ENCODE data around the gene P2RY8. TPM values are rescaled to one million over a fixed set of nuclear protein-coding genes. Genes with fewer than 3 reads are reported as not detected.

Gene P2RY8
- total and polyA plus RNA-seq, 2 donors (not counting 1 experiment from before 2014, with no cell fraction given): 72.3 to 142 TPM

- peaks cover 0 to 28% (median 16%) of the 10 kb centered on the region in 3 donors for H3K9me3 ChIP-seq (ENCODE audit: control extremely low read depth in 1 of 3, control insufficient read depth in 2 of 3, insufficient read depth in 1 of 3, low read length in 2 of 3)
- WGBS (ENCODE audit: insufficient coverage): 92% methylated on average over 8 of the region's 10 CpGs
- no peaks in the 10 kb centered on the region for H3K4me1 Mint-ChIP-seq
- H3K4me1 ChIP-seq (ENCODE audit: control insufficient read depth in 2 of 2, insufficient read depth in 2 of 2, low read length in 2 of 2): no peaks in the 10 kb centered on the region
- POLR2A ChIA-PET: no interaction called here
- H3K4me3 Mint-ChIP-seq: no peak overlapping the region
- H3K79me2 ChIP-seq (ENCODE audit: control insufficient read depth, insufficient read depth, low read length): no peaks in the 10 kb centered on the region
- ATAC-seq (ENCODE audit: low read depth) (no peak), DNase-seq (no peak)
- H3K27me3 ChIP-seq (replicated peaks in 1 of 4; ENCODE audit: control extremely low read depth in 1 of 4, control insufficient read depth in 3 of 4, insufficient read depth in 4 of 4, low read length in 3 of 4): no peaks in the 10 kb centered on the region
- H3K9ac ChIP-seq (ENCODE audit: low read length): no peak overlapping the region
- no peaks in the 10 kb centered on the region for H3K27me3 Mint-ChIP-seq
- no peak overlapping the region for H3K4me3 ChIP-seq (ENCODE audit: control extremely low read depth in 1 of 5, extremely low read depth in 1 of 5, insufficient read depth in 1 of 5, low read depth in 2 of 5, low read length in 4 of 5)
- H3K27ac ChIP-seq (ENCODE audit: low read length in 2 of 2): no peak overlapping the region
- H3K9me3 Mint-ChIP-seq (ENCODE audit: insufficient read depth): peaks cover 6% of the 10 kb centered on the region
- TF ChIP-seq CTCF (IDR thresholded peaks at IDR 0.05) (no peak), EZH2 (IDR thresholded peaks at IDR 0.05; ENCODE audit: borderline replicate concordance, insufficient read depth, low read depth, low read length, poor library complexity, severe bottlenecking) (no peak)
- CTCF ChIA-PET: no interaction called here
- H4K20me1 ChIP-seq (ENCODE audit: control insufficient read depth, insufficient read depth, low read length, poor library complexity, severe bottlenecking): no peaks in the 10 kb centered on the region
- peaks cover 4 to 38% of the 10 kb centered on the region in 2 experiments for H3K36me3 ChIP-seq (replicated peaks in 1 of 2; ENCODE audit: control extremely low read depth in 1 of 2, control insufficient read depth in 1 of 2, extremely low read depth in 1 of 2, insufficient read depth in 2 of 2, low read length in 1 of 2)
- intact Hi-C loops (cut with micrococcal nuclease): no loop called here
- H3K27ac Mint-ChIP-seq: no peak overlapping the region
- H2AFZ ChIP-seq (ENCODE audit: insufficient read depth, low read depth, low read length, poor library complexity, severe bottlenecking): no peak overlapping the region
- no peak overlapping the region for H3K4me2 ChIP-seq (replicated peaks; ENCODE audit: low read depth, low read length, poor library complexity, severe bottlenecking)
Measured at GRCh38 chrX:1425381-1425780, 111.6 kb downstream of the P2RY8 start.

- peaks cover 0 to 36% (median 16%) of the 10 kb centered on the region in 3 donors for H3K9me3 ChIP-seq (ENCODE audit: control extremely low read depth in 1 of 3, control insufficient read depth in 2 of 3, insufficient read depth in 1 of 3, low read length in 2 of 3)
- ChIA-PET POLR2A (no interaction called here), CTCF (no interaction called here)
- Mint-ChIP-seq H3K4me3 (no peak overlapping the region), H3K4me1 (no peaks in the 10 kb centered on the region), H3K9me3 (ENCODE audit: insufficient read depth) (peaks cover 9% of the 10 kb centered on the region), H3K27me3 (no peaks in the 10 kb centered on the region), H3K27ac (no peak overlapping the region)
- no peaks in the 10 kb centered on the region for H3K79me2 ChIP-seq (ENCODE audit: control insufficient read depth, insufficient read depth, low read length)
- no peak overlapping the region for H2AFZ ChIP-seq (ENCODE audit: insufficient read depth, low read depth, low read length, poor library complexity, severe bottlenecking)
- TF ChIP-seq CTCF (IDR thresholded peaks at IDR 0.05) (no peak), EZH2 (IDR thresholded peaks at IDR 0.05; ENCODE audit: borderline replicate concordance, insufficient read depth, low read depth, low read length, poor library complexity, severe bottlenecking) (no peak)
- H4K20me1 ChIP-seq (ENCODE audit: control insufficient read depth, insufficient read depth, low read length, poor library complexity, severe bottlenecking): no peaks in the 10 kb centered on the region
- intact Hi-C loops (cut with micrococcal nuclease): no loop called here
- no peak for ATAC-seq (ENCODE audit: low read depth)
- H3K4me1 ChIP-seq (ENCODE audit: control insufficient read depth in 2 of 2, insufficient read depth in 2 of 2, low read length in 2 of 2): no peaks in the 10 kb centered on the region
- no peak overlapping the region for H3K4me3 ChIP-seq (ENCODE audit: control extremely low read depth in 1 of 5, extremely low read depth in 1 of 5, insufficient read depth in 1 of 5, low read depth in 2 of 5, low read length in 4 of 5)
- 81% methylated on average over 9 of the region's 9 CpGs for WGBS (ENCODE audit: insufficient coverage)
- no peak for DNase-seq
- H3K27ac ChIP-seq (ENCODE audit: low read length in 2 of 2): no peak overlapping the region
- H3K36me3 ChIP-seq (replicated peaks in 1 of 2; ENCODE audit: control extremely low read depth in 1 of 2, control insufficient read depth in 1 of 2, extremely low read depth in 1 of 2, insufficient read depth in 2 of 2, low read length in 1 of 2): peaks cover 4 to 38% of the 10 kb centered on the region in 2 experiments
- no peaks in the 10 kb centered on the region for H3K27me3 ChIP-seq (replicated peaks in 1 of 4; ENCODE audit: control extremely low read depth in 1 of 4, control insufficient read depth in 3 of 4, insufficient read depth in 4 of 4, low read length in 3 of 4)
- no peak overlapping the region for H3K9ac ChIP-seq (ENCODE audit: low read length)
- H3K4me2 ChIP-seq (replicated peaks; ENCODE audit: low read depth, low read length, poor library complexity, severe bottlenecking): no peak overlapping the region
Measured at GRCh38 chrX:1424147-1424851, 112.7 kb downstream of the P2RY8 start.

Measured in B cell (primary cell).